COLO668 (cell line): ENCODE results near the gene TADA3.

Experiments
- DNase-seq: peaks from one replicate; lab custom pipeline; 2025; ENCODE audit not compliant: unreplicated experiment; lab: John Stamatoyannopoulos, UW

The TADA3 gene

GRCh38 chr3:9809615-9810432, 17.6 kb upstream of the TADA3 start, which contains the start of gene TTLL3:
Gene TTLL3 (plus strand): TSS chr3:9810262. CDS start chr3:9810662, 400 bp downstream.
- peak; percentile 74 for DNase-seq

DNA sequence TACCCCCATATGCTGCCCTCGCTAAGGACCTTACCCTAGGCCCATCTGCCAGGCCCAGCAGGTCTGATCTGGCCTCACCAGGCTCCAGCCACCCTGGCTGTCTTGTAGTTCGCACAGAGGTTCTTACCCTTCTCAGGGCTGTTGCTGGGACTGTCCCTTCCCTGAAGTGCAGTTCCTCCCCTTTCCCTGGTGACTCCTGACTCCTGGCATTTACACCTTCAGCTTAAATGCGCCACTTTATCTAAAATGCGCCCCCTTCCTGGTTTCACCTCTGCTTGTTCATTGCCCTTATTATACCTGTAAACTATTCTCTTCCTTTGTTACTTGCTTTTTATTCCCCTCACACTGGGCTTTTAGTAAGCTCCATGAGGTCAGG, 17.0 kb upstream of the TADA3 start:
- no peak for DNase-seq

DNA sequence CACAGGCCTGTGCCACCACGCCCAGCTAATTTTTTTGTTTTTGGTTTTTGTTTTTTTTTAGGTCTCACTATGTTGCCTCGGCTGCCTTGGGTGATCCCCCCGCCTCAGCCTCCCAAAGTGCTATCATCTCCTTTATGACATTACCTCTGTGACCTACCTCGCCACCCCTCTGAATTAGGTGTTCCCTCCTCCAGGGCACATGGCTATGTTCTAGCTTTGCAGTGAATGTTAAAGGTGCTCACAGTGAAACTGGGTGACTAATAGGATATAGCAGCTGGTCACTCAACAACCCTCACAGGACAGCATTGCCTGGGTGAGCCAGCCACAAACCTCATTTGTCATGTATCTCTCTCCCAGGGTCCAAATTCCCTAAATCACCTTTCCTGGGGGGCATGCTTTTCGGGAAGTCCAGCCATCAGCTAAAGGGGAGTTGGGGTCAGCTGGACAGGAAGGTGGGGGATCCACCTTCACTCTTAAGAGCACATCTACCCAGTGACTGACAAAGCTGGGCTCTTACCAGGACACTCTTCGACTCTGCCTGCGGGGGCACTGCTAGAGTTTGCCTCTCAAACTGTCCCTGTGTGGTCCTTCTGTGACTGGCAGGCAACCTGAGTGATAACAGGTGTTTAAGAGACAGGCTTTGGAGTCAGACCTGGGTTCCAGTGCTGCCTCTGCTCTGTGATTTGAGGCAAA, 16.2 kb upstream of the TADA3 start:
- DNase-seq, result peak; percentile 44

- no peak for DNase-seq
Measured at GRCh38 chr3:9807981-9808344, 15.7 kb upstream of the TADA3 start.

GRCh38 chr3:9806688-9807589, 14.7 kb upstream of the TADA3 start:
- DNase-seq, result no peak

- no peak for DNase-seq
Measured at GRCh38 chr3:9806137-9806536, 13.9 kb upstream of the TADA3 start.

GRCh38 chr3:9804996-9805395, 12.7 kb upstream of the TADA3 start:
- DNase-seq, result no peak

DNA sequence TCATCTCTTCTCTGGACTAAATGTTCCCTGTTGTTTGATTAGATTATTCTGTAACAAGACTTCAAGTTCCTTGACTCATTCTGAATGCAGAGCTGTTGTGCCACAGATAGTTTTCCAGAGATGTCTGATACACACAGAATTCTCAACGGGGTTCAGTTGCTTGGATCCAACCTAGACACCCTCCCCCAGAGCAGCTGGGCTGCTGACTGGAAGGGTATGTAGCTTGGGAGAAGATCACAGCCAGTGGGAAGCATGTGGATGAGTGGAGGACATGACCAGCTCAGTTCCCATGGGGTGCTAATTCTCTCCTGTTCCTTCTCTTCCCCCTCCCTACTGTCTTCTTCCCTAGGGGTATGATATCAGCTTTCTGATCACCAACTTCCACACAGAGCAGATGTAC, 11.2 kb upstream of the TADA3 start:
- DNase-seq, result no peak

DNA sequence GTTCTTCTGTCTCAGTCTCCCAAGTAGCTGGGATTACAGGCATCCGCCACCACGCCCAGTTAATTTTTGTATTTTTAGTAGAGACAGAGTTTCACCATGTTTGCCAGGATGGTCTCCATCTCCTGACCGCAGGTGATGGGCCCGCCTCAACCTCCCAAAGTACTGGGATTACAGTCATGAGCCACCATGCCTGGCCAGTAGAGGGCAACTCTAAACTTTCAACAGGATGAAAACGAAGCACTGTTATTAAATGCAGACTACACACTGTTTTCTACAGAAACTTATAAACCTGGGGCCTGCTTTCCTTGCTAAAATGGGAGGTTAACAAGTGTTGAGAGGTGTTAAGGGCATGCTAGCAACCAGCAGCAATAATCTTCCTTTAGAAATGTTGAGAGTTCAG, 8.3 kb upstream of the TADA3 start:
- no peak for DNase-seq

- DNase-seq, result no peak
Measured at GRCh38 chr3:9797196-9797945, 5.1 kb upstream of the TADA3 start.

GRCh38 chr3:9795207-9795606, 2.9 kb upstream of the TADA3 start:
- DNase-seq, result no peak

DNA sequence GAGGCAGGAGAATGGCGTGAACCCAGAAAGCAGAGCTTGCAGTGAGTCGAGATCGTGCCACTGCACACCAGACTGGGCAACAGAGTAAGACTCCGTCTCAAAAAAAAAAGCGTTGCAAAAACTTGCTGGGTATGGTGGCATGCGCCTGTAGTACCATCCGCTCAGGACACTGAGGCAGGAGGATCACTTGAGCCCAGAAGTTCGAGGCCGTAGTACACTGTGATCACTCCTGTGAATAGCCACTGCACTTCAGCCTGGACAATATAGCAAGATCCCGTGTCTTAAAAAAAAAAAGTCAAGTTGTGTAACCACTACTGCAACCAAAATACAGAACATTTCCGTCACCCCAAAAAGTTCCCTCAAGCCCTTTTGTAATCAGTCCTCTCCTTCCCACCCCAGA, 2.1 kb upstream of the TADA3 start:
- no peak for DNase-seq

DNA sequence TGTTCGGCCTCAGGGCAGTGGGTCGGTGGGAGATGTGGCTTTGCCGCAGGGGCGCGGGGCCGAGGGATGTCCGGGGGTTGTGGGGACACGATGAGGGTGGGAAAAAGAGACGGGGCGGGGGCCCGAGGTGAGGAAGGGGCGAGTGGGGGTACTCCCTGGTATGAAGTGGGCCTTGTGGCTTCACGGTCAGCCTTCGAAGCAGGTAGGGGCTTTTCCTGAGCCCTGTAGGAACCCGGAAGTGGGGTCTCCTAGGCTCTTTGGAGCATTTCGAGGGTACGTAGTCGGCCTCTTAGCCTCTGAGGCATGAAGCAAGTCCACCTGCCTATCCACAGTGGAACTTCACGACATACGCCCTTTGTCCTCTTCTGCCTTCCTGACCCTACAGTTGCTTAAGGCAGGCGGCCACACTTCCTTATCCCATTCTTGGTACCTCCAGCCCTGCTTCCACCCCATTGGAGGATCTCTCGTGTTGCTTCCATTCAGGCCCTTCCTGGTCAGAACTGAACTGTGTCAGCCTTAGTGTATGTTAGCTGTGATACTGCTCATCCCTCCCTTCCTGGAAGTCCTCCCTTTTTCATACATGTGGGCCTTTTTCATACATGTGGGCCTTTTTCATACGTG, 998 bp upstream of the TADA3 start:
- DNase-seq, result peak; percentile 16

DNA sequence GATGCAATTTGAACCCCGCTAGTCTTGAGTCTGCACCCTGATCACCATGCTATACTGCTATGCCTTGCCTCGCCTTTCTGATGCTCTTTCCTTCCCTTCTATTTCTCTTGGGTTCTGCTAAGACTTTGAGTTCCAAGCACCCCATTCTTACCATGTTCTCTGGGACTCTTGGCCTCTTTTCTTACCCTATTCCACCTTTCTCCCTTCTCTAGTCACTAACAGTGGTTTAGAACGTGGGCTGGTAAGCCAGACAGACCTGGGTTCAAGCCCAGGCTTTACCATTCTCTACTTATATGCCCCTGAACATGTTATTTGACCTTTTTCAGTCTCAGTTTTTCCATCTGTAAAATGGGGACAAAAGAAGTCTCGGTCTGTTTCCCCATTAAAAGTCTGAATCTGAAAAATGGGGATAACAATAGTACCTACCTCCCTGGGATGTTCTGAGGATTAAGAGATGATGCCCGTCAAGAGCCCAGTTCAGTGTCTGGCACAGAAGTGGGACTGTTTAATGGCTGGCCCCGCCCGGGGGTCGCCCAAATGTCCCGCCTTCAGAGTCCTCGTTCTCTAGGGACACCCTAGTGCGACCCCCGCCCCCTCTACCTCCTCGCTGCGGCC, 376 bp downstream of the TADA3 start:
- DNase-seq, result no peak

GRCh38 chr3:9791127-9791526, 1.1 kb downstream of the TADA3 start:
- no peak for DNase-seq

DNA sequence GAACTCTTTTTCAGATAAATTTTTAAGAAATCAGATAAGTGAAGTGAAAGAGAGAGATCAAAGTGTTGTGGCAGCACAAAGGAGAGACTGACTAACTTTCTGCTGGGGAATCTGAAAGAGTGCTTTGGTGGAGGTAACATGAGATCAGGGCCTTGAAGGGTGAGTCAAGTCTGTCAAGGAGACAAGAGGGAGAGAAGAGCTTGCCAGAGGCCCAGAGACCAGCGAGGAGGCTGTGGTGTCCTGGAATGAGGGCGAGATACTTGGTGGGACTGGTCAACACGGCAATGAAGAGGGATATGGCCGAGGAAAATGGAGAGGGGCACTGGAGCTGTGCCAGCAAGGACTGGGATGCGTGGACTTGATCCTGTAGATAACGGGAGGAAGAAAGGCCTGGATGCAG, 4.6 kb downstream of the TADA3 start:
- DNase-seq, result no peak

DNA sequence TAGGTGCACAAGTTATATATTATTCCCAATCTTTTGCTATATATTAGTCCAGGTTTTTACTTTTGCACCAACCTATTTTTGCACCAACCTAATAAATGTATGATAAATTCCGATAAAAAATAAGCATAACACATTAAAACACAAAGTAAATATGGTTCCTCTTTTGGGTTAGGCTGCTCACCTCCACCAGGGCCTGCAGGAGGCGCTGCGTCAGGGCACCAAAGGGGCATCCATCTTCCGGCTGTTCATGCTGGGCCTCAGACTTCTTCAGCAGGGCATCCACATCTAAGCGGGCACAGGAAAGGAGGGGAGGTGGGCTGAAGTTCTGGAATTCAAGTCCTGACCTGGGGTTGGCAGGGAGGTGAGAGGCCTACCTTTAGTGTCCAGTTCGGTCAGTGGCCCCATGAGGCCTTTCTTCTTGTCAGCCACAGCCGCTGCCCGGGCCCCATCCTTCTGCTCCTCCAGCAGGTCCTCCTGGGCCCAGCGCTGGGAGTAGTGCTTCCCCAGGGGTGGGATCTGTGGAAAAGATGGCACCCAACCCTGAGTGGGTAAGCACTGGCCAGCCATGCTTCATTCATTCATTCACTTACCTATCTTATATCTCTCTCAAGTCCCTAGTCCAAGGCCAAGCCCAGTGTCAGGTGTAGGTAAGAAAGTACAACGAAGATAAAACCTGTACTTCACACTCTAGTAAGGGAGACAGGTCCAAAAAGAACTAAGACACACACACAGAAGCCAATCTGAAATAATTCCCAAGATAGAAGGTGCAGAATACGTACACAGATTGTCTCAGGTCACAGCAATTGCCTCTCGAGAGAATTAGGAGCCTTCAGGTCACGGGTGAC, 5.2 kb downstream of the TADA3 start:
- peak; percentile 4 for DNase-seq

DNA sequence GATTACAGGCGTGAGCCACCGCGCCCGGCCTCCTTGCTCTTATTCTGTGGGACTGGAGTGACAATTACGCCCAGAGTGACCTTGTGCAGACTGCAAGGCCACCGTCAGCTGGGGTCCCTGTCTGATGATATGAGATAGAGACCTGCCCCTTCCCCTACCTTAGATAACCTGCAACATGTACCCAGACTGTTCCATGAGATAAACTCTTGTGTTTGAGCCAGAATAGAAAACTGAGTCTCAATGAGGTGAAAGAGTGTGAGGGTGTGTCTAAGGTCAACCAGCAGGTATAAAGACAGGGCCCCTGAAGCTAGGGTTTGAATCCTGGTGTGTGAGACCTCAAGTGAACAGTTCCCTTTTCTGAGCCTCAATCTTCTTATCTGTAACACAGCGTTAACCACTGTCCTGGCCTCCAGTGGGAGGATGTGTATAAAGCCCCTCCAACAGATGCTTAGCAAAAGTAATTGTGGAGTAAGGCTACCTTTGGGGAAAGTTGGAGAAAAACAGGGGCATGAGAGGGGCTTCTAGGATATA, 6.0 kb downstream of the TADA3 start:
- DNase-seq, result no peak

GRCh38 chr3:9785602-9786001, 6.7 kb downstream of the TADA3 start:
- DNase-seq, result no peak
